GM06990 (cell line): ENCODE data around the gene ARFGEF3.

Experiments
- DNase-seq: peaks from one replicate; pipeline ENCODE4 v3.0.0-alpha.2; 2011; ENCODE audit not compliant: insufficient read length; ENCODE audit errors: extremely low read depth
- H3K27me3 ChIP-seq: replicated peaks from 2 replicates; pipeline ENCODE4 v1.6.0; 2011; ENCODE audit warnings: low read length; ENCODE audit not compliant: control insufficient read depth, insufficient read depth
- H3K36me3 ChIP-seq: 2 replicates; pipeline ENCODE4 v1.5.1; 2011; ENCODE audit warnings: low read length; ENCODE audit not compliant: control insufficient read depth, insufficient read depth
- H3K4me3 ChIP-seq: replicated peaks from 2 replicates; pipeline ENCODE4 v1.5.1; 2011; ENCODE audit warnings: low read depth, mild to moderate bottlenecking, control low read depth, low read length
- CTCF ChIP-seq: IDR thresholded peaks from 2 replicates; pipeline ENCODE4 v1.5.1; 2011; ENCODE audit warnings: low read length, control low read depth, mild to moderate bottlenecking, inconsistent platforms; ENCODE audit not compliant: insufficient read depth, poor library complexity, severe bottlenecking

ARFGEF3 gene

GRCh38 chr6:138175596-138175995, 13.9 kb downstream of the ARFGEF3 start:
- no peak for TF ChIP-seq CTCF
- DNase-seq: no peak

GRCh38 chr6:138176652-138177232, 15.0 kb downstream of the ARFGEF3 start:
- Histone ChIP-seq H3K4me3 (no peak overlapping the region), H3K27me3 (no peaks in the 10 kb centered on the region; the same call in 1 of the 2 replicates), H3K36me3 (no peaks in the 10 kb centered on the region)
- no peak for DNase-seq
- TF ChIP-seq CTCF: no peak

More at GRCh38 chr6:138175596-138175995, 13.9 kb downstream of the ARFGEF3 start:
- Histone ChIP-seq H3K27me3 (no peaks in the 10 kb centered on the region; the same call in 1 of the 2 replicates), H3K4me3 (no peak overlapping the region), H3K36me3 (no peaks in the 10 kb centered on the region)

GRCh38 chr6:138182939-138183789, 21.4 kb downstream of the ARFGEF3 start:
- no peak for DNase-seq
- Histone ChIP-seq H3K27me3 (peaks cover 1% of the 10 kb centered on the region), H3K36me3 (no peaks in the 10 kb centered on the region), H3K4me3 (no peak overlapping the region)
- TF ChIP-seq CTCF: no peak

- Histone ChIP-seq H3K4me3 (no peak overlapping the region), H3K27me3 (peaks cover 1% of the 10 kb centered on the region), H3K36me3 (no peaks in the 10 kb centered on the region)
- TF ChIP-seq CTCF: no peak
- DNase-seq: no peak
These were observed 22.0 kb downstream of the ARFGEF3 start for GRCh38 chr6:138183790-138184134.

- H3K4me3 ChIP-seq: no peak overlapping the region
- TF ChIP-seq CTCF: no peak
- DNase-seq: no peak
- peaks cover 1% of the 10 kb centered on the region for H3K27me3 ChIP-seq
- no peaks in the 10 kb centered on the region for H3K36me3 ChIP-seq
These were observed 22.5 kb downstream of the ARFGEF3 start for GRCh38 chr6:138184230-138184629.
